ENCODE results near the gene RAPGEF5. TPM values are rescaled to one million over a fixed set of nuclear protein-coding genes. Genes with fewer than 3 reads are reported as not detected.

RAPGEF5 gene
- total RNA-seq, 1 experiment from 2014 or later, result 13.3 TPM

DNA sequence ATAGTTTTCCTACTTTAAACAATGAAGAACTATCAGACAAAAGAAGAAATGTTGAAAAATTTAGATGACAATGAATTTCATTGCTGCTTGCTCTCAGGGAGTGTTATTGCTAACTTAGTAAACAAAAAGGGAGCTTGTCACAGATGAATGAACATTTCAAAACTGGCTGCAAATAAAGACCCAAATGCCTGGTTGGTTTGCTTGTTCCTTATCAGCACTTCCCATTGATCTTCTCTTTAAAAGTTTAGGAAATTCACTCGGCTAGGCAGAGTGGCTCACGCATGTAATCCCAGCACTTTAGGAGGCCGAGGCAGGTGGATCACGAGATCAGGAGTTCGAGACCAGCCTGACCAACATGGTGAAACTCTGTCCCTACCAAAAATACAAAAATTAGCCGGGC, 167.2 kb downstream of the RAPGEF5 start:
- Mint-ChIP-seq H3K4me3 (no peak overlapping the region), H3K27ac (peak overlapping the region in 2 of 3 experiments; percentile 37 to 52; a peak in 4 of 7 replicates), H3K27me3 (ENCODE audit: low read depth) (peaks cover 16% of the 10 kb centered on the region), H3K4me1 (peaks cover 48 to 65% of the 10 kb centered on the region in 2 experiments), H3K9me3 (no peaks in the 10 kb centered on the region), H3K36me3 (ENCODE audit: insufficient read depth in 1 of 3, low read depth in 3 of 3) (no peaks in the 10 kb centered on the region; a peak in 3 of 7 replicates)
- Histone ChIP-seq H3K4me2 (ENCODE audit: insufficient read depth, insufficient read length, low read length) (no peak overlapping the region), H3K27ac (ENCODE audit: insufficient read length, low read depth, low read length) (no peak overlapping the region), H4K91ac (ENCODE audit: insufficient read length, low read depth, low read length) (no peak overlapping the region), H3K4ac (ENCODE audit: low read depth, low read length) (no peak overlapping the region), H4K5ac (ENCODE audit: insufficient read length, low read depth, low read length) (no peak overlapping the region), H3K27me3 (ENCODE audit: insufficient read depth, low read length) (no peaks in the 10 kb centered on the region), H3T11ph (ENCODE audit: low read length) (no peak overlapping the region), H3K9me3 (ENCODE audit: control insufficient read depth, low read depth, low read length) (no peaks in the 10 kb centered on the region), H4K8ac (replicated peaks; ENCODE audit: insufficient read length, low read depth, low read length) (no peak overlapping the region), H3K79me2 (ENCODE audit: insufficient read depth, low read length) (no peaks in the 10 kb centered on the region), H2AFZ (ENCODE audit: low read length) (no peak overlapping the region), H3K23ac (ENCODE audit: insufficient read length, low read depth, low read length) (no peak overlapping the region), H3K14ac (ENCODE audit: insufficient read depth, low read length) (no peak overlapping the region), H2AK5ac (ENCODE audit: insufficient read length, low read length) (no peak overlapping the region), H3K9ac (ENCODE audit: extremely low read depth, insufficient read length, low read length) (no peak overlapping the region), H3K23me2 (ENCODE audit: insufficient read length, low read depth, low read length, poor library complexity, severe bottlenecking) (peaks cover 8% of the 10 kb centered on the region), H2BK15ac (ENCODE audit: low read depth, low read length) (no peak overlapping the region), H3K56ac (ENCODE audit: insufficient read length, low read depth, low read length) (no peak overlapping the region), H2BK20ac (ENCODE audit: low read depth, low read length, poor library complexity, severe bottlenecking) (no peak overlapping the region), H3K79me1 (ENCODE audit: insufficient read depth, low read depth, low read length, poor library complexity, severe bottlenecking) (no peaks in the 10 kb centered on the region), H2BK5ac (ENCODE audit: insufficient read length, low read length) (no peak overlapping the region), H3K18ac (ENCODE audit: insufficient read length, low read depth, low read length) (no peak overlapping the region), H2BK12ac (ENCODE audit: insufficient read length, low read depth, low read length) (no peak overlapping the region), H3K4me1 (ENCODE audit: insufficient read depth, low read length) (peaks cover 2% of the 10 kb centered on the region; the same call in 1 of the 2 replicates), H2BK120ac (ENCODE audit: low read depth, low read length, poor library complexity, severe bottlenecking) (no peak overlapping the region), H4K20me1 (ENCODE audit: control insufficient read depth, insufficient read depth, insufficient read length) (no peaks in the 10 kb centered on the region)
- DNase-seq, result no peak
- no CpG with 5 or more reads among the region's 6 CpGs for WGBS (ENCODE audit: extremely low coverage, insufficient read length, low lambda C conversion rate)
- TF ChIP-seq, protein P1, sequence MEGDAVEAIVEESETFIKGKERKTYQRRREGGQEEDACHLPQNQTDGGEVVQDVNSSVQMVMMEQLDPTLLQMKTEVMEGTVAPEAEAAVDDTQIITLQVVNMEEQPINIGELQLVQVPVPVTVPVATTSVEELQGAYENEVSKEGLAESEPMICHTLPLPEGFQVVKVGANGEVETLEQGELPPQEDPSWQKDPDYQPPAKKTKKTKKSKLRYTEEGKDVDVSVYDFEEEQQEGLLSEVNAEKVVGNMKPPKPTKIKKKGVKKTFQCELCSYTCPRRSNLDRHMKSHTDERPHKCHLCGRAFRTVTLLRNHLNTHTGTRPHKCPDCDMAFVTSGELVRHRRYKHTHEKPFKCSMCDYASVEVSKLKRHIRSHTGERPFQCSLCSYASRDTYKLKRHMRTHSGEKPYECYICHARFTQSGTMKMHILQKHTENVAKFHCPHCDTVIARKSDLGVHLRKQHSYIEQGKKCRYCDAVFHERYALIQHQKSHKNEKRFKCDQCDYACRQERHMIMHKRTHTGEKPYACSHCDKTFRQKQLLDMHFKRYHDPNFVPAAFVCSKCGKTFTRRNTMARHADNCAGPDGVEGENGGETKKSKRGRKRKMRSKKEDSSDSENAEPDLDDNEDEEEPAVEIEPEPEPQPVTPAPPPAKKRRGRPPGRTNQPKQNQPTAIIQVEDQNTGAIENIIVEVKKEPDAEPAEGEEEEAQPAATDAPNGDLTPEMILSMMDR (conservative IDR thresholded peaks at IDR 0.05), result no peak

Data from H9 (cell line).